Esophagus squamous epithelium (tissue), 4 donors: ENCODE data around the gene NOXO1.

ENCODE experiments used
- POLR2A ChIP-seq, 4 donors: fragments of 450-650 bp; IDR thresholded peaks; one replicate each; pipeline ENCODE4 v1.6.1; 2017; ENCODE audit warnings: antibody characterized with exemption in 4 of 4, mild to moderate bottlenecking in 4 of 4, moderate library complexity in 3 of 4
- TF ChIP-seq, protein P1 (sequence below), 6 experiments: fragments of 450-650 bp in 4 of 6; fragments of 200-600 bp in 2 of 6; sonication (generic) in 2 of 6; IDR thresholded peaks; one replicate each; pipeline ENCODE4 v1.5.1; 2016 to 2019; ENCODE audit warnings: antibody characterized with exemption in 6 of 6, mild to moderate bottlenecking in 4 of 6, moderate library complexity in 4 of 6

DNA sequence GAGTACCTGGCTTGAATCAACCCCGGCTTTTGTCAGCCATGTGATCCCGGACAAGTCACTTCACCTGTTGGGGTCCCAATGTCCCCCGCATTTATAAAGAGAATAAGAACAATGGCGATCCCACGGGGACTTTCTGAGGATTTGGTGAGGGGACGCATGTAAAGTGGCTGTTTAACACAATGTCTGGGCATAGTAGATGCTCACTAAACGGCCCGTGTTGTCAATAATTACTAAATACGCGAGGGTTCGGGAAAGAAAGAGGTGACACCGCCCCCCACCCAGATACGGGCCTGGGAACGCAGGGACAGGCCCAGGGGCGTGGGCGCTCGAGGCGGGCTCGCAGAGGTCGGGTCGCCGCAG is 10.3 kb upstream of the NOXO1 start:
- TF ChIP-seq, protein P1, sequence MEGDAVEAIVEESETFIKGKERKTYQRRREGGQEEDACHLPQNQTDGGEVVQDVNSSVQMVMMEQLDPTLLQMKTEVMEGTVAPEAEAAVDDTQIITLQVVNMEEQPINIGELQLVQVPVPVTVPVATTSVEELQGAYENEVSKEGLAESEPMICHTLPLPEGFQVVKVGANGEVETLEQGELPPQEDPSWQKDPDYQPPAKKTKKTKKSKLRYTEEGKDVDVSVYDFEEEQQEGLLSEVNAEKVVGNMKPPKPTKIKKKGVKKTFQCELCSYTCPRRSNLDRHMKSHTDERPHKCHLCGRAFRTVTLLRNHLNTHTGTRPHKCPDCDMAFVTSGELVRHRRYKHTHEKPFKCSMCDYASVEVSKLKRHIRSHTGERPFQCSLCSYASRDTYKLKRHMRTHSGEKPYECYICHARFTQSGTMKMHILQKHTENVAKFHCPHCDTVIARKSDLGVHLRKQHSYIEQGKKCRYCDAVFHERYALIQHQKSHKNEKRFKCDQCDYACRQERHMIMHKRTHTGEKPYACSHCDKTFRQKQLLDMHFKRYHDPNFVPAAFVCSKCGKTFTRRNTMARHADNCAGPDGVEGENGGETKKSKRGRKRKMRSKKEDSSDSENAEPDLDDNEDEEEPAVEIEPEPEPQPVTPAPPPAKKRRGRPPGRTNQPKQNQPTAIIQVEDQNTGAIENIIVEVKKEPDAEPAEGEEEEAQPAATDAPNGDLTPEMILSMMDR (IDR thresholded peaks at IDR 0.05) = no peak
- TF ChIP-seq POLR2A (IDR thresholded peaks at IDR 0.05) = no peak
